ENCODE measurements around the gene FASLG.
"Not testable (repeated sequence)": the region's sequence is repeated elsewhere in the genome, so short reads cannot be mapped to it uniquely, and the experiment has no call there.

FASLG gene

GRCh38 chr1:172686143-172686542 is 27.2 kb downstream of the FASLG start:
- DNase-seq (ENCODE audit: low spot score) = no peak

- DNase-seq (ENCODE audit: low spot score) = not testable (repeated sequence)
Measured at GRCh38 chr1:172688428-172689085, 29.7 kb downstream of the FASLG start.

- not testable (repeated sequence) for DNase-seq (ENCODE audit: low spot score)
Measured at GRCh38 chr1:172690925-172691324, 32.0 kb downstream of the FASLG start.

- peak; percentile 49 for DNase-seq (ENCODE audit: low spot score)
Measured at GRCh38 chr1:172697534-172698002, 38.7 kb downstream of the FASLG start.

GRCh38 chr1:172698224-172698623 is 39.3 kb downstream of the FASLG start:
- peak; percentile 18 for DNase-seq (ENCODE audit: low spot score)

- peak; percentile 84 for DNase-seq (ENCODE audit: low spot score)
Measured at GRCh38 chr1:172699111-172699510, 40.2 kb downstream of the FASLG start.

- no peak for DNase-seq (ENCODE audit: low spot score)
Measured at GRCh38 chr1:172699695-172700227, 40.9 kb downstream of the FASLG start.

GRCh38 chr1:172700556-172700955 is 41.7 kb downstream of the FASLG start:
- DNase-seq (ENCODE audit: low spot score) = no peak

GRCh38 chr1:172704001-172704400 is 45.1 kb downstream of the FASLG start:
- peak; percentile 26 for DNase-seq (ENCODE audit: low spot score)

- no peak for DNase-seq (ENCODE audit: low spot score)
Measured at GRCh38 chr1:172704420-172705210, 45.7 kb downstream of the FASLG start.

GRCh38 chr1:172708452-172708851 is 49.5 kb downstream of the FASLG start:
- peak; percentile 63 for DNase-seq (ENCODE audit: low spot score)

- no peak for DNase-seq (ENCODE audit: low spot score)
Measured at GRCh38 chr1:172711558-172711957, 52.7 kb downstream of the FASLG start.

GRCh38 chr1:172713466-172713865 is 54.6 kb downstream of the FASLG start:
- no peak for DNase-seq (ENCODE audit: low spot score)

Measured in CD4-positive, alpha-beta T cell treated with Interleukin-6 at 100 ng/mL for 8 hours (primary cell).